Astrocyte (in vitro differentiated cells and primary cell): ENCODE measurements around the gene PCCB.

Experiments used
- EZH2 ChIP-seq: IDR thresholded peaks from 2 replicates; pipeline ENCODE4 v1.6.1; 2012; ENCODE audit warnings: mild to moderate bottlenecking, low read length, inconsistent platforms; ENCODE audit not compliant: insufficient read depth
- TF ChIP-seq, protein P1 (sequence below): IDR thresholded peaks from 2 replicates; pipeline ENCODE4 v1.5.1; 2011; ENCODE audit warnings: low read depth, mild to moderate bottlenecking, inconsistent platforms, low read length, moderate library complexity; ENCODE audit not compliant: insufficient read depth

DNA sequence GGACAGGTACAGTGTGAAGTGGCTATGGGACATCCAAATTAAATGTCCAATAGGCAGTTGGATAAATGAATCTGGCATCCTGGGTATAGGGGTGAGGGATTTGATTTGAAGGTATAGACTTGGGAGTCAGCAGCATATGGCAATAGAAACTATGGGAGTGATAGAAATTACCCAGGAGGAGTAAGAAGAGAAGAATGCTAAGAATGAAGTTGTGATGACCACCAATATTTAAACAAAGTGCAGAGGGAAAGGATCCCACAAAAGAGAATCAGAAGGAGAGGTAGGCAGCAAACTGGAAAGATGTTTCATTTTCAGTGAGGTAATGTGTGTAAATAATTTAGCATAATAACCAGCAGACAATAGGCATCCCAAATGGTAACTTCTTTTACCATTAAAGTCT lies 40.2 kb upstream of the PCCB start:
- TF ChIP-seq EZH2 = no peak
- TF ChIP-seq, protein P1, sequence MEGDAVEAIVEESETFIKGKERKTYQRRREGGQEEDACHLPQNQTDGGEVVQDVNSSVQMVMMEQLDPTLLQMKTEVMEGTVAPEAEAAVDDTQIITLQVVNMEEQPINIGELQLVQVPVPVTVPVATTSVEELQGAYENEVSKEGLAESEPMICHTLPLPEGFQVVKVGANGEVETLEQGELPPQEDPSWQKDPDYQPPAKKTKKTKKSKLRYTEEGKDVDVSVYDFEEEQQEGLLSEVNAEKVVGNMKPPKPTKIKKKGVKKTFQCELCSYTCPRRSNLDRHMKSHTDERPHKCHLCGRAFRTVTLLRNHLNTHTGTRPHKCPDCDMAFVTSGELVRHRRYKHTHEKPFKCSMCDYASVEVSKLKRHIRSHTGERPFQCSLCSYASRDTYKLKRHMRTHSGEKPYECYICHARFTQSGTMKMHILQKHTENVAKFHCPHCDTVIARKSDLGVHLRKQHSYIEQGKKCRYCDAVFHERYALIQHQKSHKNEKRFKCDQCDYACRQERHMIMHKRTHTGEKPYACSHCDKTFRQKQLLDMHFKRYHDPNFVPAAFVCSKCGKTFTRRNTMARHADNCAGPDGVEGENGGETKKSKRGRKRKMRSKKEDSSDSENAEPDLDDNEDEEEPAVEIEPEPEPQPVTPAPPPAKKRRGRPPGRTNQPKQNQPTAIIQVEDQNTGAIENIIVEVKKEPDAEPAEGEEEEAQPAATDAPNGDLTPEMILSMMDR = no peak
